ENCODE results near the gene ACSL1. TPM values are rescaled to one million over a fixed set of nuclear protein-coding genes. Genes with fewer than 3 reads are reported as not detected.
A peak's percentile ranks its signal among the peaks of the same experiment; 100 is the strongest.

The ACSL1 gene
- total RNA-seq, 1 donor from 2014 or later: 445 TPM

GRCh38 chr4:184774152-184774551 is 51.6 kb downstream of the ACSL1 start:
- DNase-seq (ENCODE audit: missing footprints): no peak
- intact Hi-C loops (cut with DNase I): no loop called here
- no peak for ATAC-seq

- ATAC-seq (no peak), DNase-seq (ENCODE audit: missing footprints) (no peak)
- intact Hi-C loops (cut with DNase I): no loop called here
Measured at GRCh38 chr4:184771416-184771815, 54.4 kb downstream of the ACSL1 start.

DNA sequence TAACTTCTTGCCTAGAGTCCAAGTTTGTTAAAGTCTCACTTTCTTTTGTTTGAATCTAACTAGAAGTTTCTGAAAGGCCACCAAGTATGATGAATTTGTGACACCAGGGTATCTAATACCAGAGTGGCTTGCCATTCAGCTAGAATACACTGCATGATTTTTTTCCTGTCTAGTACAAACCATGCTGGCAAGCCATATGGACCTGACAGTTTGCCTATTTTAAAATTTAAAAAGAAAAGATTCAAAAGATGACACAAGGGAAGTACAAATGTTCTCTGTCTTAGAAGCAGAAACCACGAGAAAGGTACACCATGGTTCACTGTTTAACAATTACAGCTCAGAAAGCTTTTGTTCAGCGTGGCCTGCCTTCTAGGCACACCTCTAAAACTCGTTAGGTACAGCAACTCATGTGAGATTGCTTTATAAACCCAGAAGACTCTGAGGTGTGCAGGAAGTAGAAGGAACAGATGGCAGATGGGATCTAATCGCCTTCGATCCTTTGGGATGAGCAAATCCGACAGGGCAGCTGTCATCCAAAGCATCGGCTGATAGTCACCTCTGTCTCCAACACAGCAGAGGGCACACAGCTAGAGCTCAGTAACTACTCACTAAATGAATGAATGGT is 56.5 kb downstream of the ACSL1 start:
- intact Hi-C loops (cut with DNase I): no loop called here
- no peak for DNase-seq (ENCODE audit: missing footprints)
- no peak for ATAC-seq

DNA sequence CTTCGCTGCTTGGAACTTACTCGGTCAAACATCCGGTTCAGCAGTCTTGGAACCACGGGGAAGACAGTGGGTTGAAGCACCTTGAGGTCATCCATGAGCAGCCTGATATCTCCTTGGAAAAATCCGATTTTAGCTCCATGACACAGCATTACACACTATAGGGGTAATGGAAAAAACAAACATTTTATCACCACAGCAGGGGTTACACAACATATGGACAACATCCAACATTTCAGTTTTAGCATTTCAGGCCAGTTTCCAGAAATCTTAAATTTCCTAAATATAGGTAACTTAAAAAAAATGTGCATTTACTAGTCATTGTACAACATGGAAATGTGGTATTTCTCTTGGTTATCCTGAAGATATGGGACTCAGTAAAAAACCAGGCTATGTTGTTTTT is 57.5 kb downstream of the ACSL1 start:
- intact Hi-C loops (cut with DNase I): no loop called here
- DNase-seq (ENCODE audit: missing footprints) (no peak), ATAC-seq (no peak)

DNA sequence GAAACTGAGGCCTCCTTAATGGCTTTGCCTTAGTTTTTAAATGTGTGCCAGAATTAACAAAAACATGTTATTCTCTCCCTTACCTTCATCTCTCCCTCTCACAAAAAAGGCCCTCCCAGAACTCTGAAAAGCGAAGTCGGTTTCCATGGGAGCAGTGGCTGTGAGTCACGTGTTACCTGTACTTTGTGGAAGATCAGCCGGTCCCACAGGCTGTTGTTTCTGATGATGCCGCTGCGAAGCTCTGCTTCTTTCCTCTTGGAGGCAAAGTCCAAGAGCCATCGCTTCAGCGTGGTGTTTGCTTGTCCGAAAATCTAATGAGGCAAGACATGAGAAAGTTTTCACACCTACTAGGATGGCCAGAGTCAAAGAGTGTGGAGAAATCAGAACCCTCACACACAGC is 59.3 kb downstream of the ACSL1 start:
- DNase-seq (ENCODE audit: missing footprints): no peak
- ATAC-seq: no peak
- intact Hi-C loops (cut with DNase I): no loop called here

DNA sequence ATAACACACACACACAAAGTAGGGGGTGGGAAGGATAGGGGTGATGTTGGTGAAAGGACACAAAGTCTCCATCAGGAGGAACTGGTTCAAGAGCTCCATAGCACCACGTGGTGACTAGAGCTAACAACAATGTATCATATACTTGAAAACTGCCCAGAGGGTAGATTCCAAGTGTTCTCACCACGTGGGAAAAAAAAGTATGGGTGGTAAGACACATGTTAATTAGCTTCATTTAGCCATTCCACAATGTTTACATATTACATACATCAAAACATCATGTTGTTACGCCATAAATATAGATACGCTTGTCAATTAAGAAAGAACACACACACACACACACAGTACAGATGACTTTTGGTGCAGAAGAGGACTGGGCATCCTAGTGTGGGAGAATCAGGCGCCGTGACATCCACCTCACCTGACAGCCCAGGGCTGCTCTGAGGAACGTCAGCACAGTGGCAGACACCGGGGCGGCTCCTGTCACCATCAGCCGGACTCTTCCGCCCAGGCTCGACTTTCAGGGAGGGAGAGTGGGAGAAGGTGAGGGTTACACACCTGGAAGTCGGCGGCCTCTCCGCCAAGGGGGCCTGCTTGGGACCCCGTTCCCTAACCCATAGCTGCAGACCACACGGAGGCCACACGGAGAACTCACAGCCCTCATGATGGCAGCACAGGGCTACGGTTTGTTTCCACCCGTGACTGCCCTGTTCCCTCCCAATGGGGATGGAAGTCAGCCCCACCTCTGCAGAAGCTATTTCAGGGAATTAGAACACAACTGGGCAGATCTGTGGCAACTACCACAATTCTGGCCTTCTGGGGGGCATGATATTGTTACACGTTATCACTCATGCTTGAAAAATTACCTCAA is 60.1 kb downstream of the ACSL1 start:
- DNase-seq (ENCODE audit: missing footprints) (no peak), ATAC-seq (no peak)
- intact Hi-C loops (cut with DNase I): no loop called here

DNA sequence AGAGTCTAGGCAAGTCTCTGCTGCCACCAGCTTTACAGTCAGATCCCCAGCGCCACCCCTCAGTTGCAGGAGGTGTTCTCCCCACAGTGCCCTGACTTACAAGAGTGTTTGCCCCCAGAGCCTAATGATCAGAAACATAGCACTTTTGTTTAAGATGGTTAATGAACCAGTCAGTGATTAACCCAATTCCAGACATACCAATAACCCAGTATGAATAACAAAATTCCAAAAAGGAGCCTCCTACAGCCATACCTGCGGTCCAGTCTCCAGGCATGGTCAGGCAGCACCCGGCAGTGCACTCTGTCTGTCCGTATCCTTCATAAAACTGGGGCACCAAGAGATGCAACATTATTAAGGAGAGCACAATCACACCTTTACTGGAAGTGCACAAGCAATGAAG is 61.2 kb downstream of the ACSL1 start:
- DNase-seq (ENCODE audit: missing footprints) (no peak), ATAC-seq (no peak)
- intact Hi-C loops (cut with DNase I): no loop called here

DNA sequence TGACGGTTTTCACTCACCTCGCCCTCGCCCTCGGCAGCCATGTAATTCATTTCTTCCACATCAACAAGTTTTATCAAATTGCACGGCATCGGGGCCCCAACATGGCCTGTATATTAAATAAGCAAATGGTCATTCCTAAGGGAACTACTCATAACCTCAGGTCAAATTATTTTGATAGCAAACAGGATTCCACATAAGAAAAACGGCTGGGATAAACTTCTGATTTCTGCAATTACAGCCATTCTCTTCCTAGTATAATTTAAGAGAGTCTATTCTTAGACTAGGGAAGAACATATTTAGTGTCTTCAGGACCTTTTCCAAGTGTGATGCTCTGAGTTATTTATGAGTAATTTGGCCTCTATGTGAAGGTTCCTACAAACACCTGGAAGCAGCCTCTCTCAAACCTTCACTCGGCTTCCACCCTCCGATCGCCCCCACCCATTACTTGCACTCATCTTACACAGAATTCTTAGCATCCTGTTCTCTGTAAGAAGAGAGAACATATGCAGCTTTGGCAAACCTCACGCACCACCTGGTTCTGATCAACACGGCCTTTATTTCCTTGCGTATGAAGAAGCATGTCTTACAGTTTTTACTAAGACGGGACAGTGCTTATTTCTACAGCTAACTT is 62.5 kb downstream of the ACSL1 start:
- intact Hi-C loops (cut with DNase I): no loop called here
- ATAC-seq: peak; percentile 41
- no peak for DNase-seq (ENCODE audit: missing footprints)

- intact Hi-C loops (cut with DNase I): no loop called here
- ATAC-seq: no peak
- no peak for DNase-seq (ENCODE audit: missing footprints)
Measured at GRCh38 chr4:184762100-184762499, 63.7 kb downstream of the ACSL1 start.

DNA sequence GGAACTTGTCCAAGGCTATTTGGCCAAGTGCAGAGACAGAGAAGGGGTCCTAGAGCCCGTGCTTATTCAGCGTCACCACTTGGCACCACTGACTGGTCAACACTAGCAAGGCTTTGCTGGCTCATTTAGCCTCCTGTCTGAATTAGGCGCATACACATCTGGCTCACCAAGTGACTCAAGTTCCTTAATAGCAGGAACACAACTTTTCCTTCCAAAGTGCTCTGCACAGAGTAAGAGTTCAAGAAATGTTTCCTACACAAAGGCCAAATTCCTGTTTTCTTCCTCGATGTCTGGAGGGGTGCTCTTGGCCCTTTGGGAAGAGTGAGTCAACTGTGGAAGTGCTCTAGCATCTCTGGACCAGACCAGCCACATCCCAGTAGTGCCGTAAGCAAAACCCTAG is 65.1 kb downstream of the ACSL1 start:
- no peak for ATAC-seq
- intact Hi-C loops (cut with DNase I): no loop called here

DNA sequence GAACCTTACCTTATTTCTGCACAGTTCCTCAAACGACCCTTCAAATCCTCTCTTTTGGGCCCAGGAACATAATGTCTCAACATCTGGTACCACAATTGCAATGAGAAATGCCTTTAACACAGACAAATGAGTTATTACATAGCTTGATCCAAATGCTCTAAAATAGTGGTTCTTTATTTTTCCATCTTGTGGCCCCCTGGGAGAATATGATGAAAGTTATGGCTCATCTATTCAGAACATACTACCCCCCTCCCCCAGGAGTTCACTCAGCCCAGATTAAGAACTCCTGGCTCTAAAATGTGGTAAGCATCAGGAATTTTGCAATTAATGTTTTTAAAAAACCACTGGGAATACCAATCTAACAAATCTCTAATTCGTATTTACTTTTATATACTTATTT is 68.0 kb downstream of the ACSL1 start:
- intact Hi-C loops (cut with DNase I): no loop called here
- no peak for DNase-seq (ENCODE audit: missing footprints)
- ATAC-seq: peak; percentile 74

More for the DNA sequence above, 65.1 kb downstream of the ACSL1 start:
- no peak for DNase-seq (ENCODE audit: missing footprints)

- no peak for DNase-seq (ENCODE audit: missing footprints)
- intact Hi-C loops (cut with DNase I): no loop called here
- ATAC-seq: peak; percentile 90
Measured at GRCh38 chr4:184756399-184756798, 69.4 kb downstream of the ACSL1 start.

GRCh38 chr4:184755278-184755677 is 70.5 kb downstream of the ACSL1 start:
- intact Hi-C loops (cut with DNase I): no loop called here

GRCh38 chr4:184752496-184753275 is 73.1 kb downstream of the ACSL1 start:
- intact Hi-C loops (cut with DNase I): no loop called here
- no peak for DNase-seq (ENCODE audit: missing footprints)
- no peak for ATAC-seq

More at GRCh38 chr4:184755278-184755677, 70.5 kb downstream of the ACSL1 start:
- peak; percentile 32 for ATAC-seq
- no peak for DNase-seq (ENCODE audit: missing footprints)

DNA sequence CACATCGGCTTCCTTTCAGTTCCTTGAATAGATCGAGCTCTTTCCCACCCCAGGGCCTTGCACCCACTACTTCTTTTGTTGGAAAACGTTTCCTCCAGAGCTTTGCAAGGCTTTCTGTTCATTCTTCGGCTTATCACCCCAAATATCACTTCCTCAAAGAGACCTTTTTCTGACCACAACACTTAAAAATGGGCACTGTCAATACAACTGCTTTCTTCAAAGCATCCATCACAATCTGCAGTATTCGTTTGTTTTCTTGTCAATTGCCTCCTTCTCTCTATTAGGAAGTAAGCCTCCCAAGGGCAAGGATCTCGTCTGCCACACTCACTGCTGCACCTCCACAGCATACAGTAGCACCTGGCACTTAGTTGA is 74.2 kb downstream of the ACSL1 start:
- intact Hi-C loops (cut with DNase I): no loop called here
- no peak for DNase-seq (ENCODE audit: missing footprints)
- ATAC-seq: no peak

DNA sequence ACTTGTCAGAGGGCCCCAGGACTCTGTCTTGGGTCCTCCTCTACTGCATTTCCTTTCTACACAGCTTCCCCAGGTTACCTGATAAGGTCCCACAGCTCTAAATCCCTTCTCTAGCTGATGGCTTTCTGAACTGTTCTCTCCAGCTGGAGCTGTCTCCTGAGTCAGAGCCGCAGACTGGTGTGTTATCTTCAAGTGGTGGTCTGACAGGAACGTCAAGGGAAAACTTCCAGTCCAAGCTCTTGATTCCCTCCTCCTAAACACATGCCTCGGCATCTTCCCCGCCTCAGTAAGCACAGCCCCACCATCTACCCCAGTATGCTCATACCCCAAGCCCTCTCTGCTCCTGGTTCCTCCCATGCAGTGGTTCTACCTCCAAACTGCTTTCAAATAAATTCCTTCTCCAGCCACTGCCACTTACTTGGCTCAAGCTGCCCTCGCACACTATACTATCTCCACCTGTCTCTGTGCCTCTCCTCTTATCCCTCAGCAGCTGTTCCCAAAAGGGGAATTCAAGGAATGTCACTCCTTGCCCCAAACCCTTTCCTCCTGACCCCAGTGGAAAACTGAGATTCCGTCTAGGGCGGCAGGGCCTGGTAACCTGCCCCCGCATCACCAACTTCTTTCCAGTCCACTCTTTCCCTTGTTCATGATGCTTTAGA is 74.7 kb downstream of the ACSL1 start:
- DNase-seq (ENCODE audit: missing footprints): no peak
- intact Hi-C loops (cut with DNase I): no loop called here
- no peak for ATAC-seq

DNA sequence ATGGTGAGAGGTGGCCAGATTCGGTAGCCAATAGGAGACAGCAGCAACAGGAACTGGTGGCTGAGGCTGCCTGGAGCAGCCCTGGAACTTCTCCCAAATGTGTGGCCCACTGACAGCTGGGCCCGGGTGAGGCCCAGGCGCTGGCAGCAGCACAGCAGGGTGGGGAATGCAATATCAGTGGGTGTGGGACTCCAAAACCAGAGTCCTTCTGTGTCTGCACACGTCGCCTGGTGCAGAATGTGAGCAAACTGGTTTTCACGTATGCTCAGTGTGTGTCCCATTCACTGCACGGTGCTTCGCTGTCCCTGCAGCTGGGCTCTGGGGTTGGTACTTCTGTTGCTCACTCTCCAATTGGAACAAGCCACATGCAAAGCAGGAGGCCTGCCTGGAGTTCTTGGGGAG is 77.5 kb downstream of the ACSL1 start:
- DNase-seq (ENCODE audit: missing footprints): peak; percentile 75
- ATAC-seq: peak; percentile 57

GRCh38 chr4:184747034-184747830 is 78.5 kb downstream of the ACSL1 start:
- intact Hi-C loops (cut with DNase I): loop anchor here (5.0 to 10.0 kb wide), 3 partner anchors 60 to 358 kb away; no protein-coding TSS in a partner anchor
- DNase-seq (ENCODE audit: missing footprints) (no peak), ATAC-seq (peak; percentile 33)

More for the DNA sequence above, 77.5 kb downstream of the ACSL1 start:
- intact Hi-C loops (cut with DNase I): loop anchor here (2.0 to 10.0 kb wide), 4 partner anchors 59 to 357 kb away; no protein-coding TSS in a partner anchor

All from Right ventricle myocardium inferior (tissue), 1 donor.